H9 (cell line): ENCODE data around the gene LPAR1. TPM values are rescaled to one million over a fixed set of nuclear protein-coding genes. Genes with fewer than 3 reads are reported as not detected.

ENCODE experiments used
- DNase-seq: peaks from one replicate; pipeline ENCODE4 v3.0.0-alpha.2; 2017
- H2AFZ ChIP-seq: one replicate; pipeline ENCODE4 v1.6.1; 2013; ENCODE audit warnings: mild to moderate bottlenecking, low read length, control low read depth, moderate library complexity
- H2AK5ac ChIP-seq: 2 replicates; pipeline ENCODE4 v1.6.1; 2013; ENCODE audit warnings: low read length, control low read depth, mixed read lengths; ENCODE audit not compliant: insufficient read length
- H2BK120ac ChIP-seq: one replicate; pipeline ENCODE4 v1.6.1; 2013; ENCODE audit warnings: low read depth, mild to moderate bottlenecking, low read length, control low read depth, inconsistent platforms; ENCODE audit not compliant: poor library complexity, severe bottlenecking
- H2BK12ac ChIP-seq: 2 replicates; pipeline ENCODE4 v1.6.1; 2013; ENCODE audit warnings: low read length, control low read depth, mixed read lengths, low read depth; ENCODE audit not compliant: insufficient read length
- H2BK15ac ChIP-seq: 2 replicates; pipeline ENCODE4 v1.6.1; 2013; ENCODE audit warnings: low read depth, low read length, control low read depth
- H2BK20ac ChIP-seq: one replicate; pipeline ENCODE4 v1.6.1; 2013; ENCODE audit warnings: low read depth, mild to moderate bottlenecking, low read length, control low read depth, inconsistent platforms; ENCODE audit not compliant: poor library complexity, severe bottlenecking
- H2BK5ac ChIP-seq: 2 replicates; pipeline ENCODE4 v1.6.1; 2013; ENCODE audit warnings: low read length, control low read depth, mixed read lengths; ENCODE audit not compliant: insufficient read length
- H3K14ac ChIP-seq: 2 replicates; pipeline ENCODE4 v1.6.1; 2013; ENCODE audit warnings: low read length, control low read depth; ENCODE audit not compliant: insufficient read depth
- H3K18ac ChIP-seq: 2 replicates; pipeline ENCODE4 v1.6.1; 2013; ENCODE audit warnings: low read depth, mild to moderate bottlenecking, mixed read lengths, low read length, control low read depth; ENCODE audit not compliant: insufficient read length
- H3K23ac ChIP-seq: 2 replicates; pipeline ENCODE4 v1.6.1; 2013; ENCODE audit warnings: low read length, control low read depth, mixed read lengths, low read depth; ENCODE audit not compliant: insufficient read length
- H3K23me2 ChIP-seq: 2 replicates; pipeline ENCODE4 v1.6.1; 2013; ENCODE audit warnings: low read depth, mild to moderate bottlenecking, mixed read lengths, low read length, control low read depth; ENCODE audit not compliant: insufficient read length, poor library complexity, severe bottlenecking
- H3K27ac ChIP-seq: 2 replicates; pipeline ENCODE4 v1.5.1; 2013; ENCODE audit warnings: low read length, control low read depth, mixed read lengths, low read depth; ENCODE audit not compliant: insufficient read length
- H3K27me3 ChIP-seq: 2 replicates; pipeline ENCODE4 v1.6.1; 2013; ENCODE audit warnings: low read length, control low read depth, inconsistent platforms; ENCODE audit not compliant: insufficient read depth
- H3K4ac ChIP-seq: 2 replicates; pipeline ENCODE4 v1.6.1; 2013; ENCODE audit warnings: low read depth, mild to moderate bottlenecking, control low read depth, inconsistent platforms, low read length, moderate library complexity
- H3K4me1 ChIP-seq: 2 replicates; pipeline ENCODE4 v1.6.1; 2013; ENCODE audit warnings: low read length, control low read depth, inconsistent platforms; ENCODE audit not compliant: insufficient read depth
- H3K4me2 ChIP-seq: 2 replicates; pipeline ENCODE4 v1.6.1; 2013; ENCODE audit warnings: low read length, control low read depth, mixed read lengths; ENCODE audit not compliant: insufficient read length, insufficient read depth
- H3K56ac ChIP-seq: 2 replicates; pipeline ENCODE4 v1.6.1; 2013; ENCODE audit warnings: low read depth, mild to moderate bottlenecking, mixed read lengths, low read length, control low read depth; ENCODE audit not compliant: insufficient read length
- H3K79me1 ChIP-seq: 2 replicates; pipeline ENCODE4 v1.6.1; 2013; ENCODE audit warnings: low read depth, mild to moderate bottlenecking, moderate library complexity, low read length, control low read depth, inconsistent platforms; ENCODE audit not compliant: insufficient read depth, poor library complexity, severe bottlenecking
- H3K79me2 ChIP-seq: 2 replicates; pipeline ENCODE4 v1.6.1; 2013; ENCODE audit warnings: low read length, control low read depth, inconsistent platforms; ENCODE audit not compliant: insufficient read depth
- H3K9ac ChIP-seq: 2 replicates; pipeline ENCODE4 v1.6.1; 2013; ENCODE audit warnings: low read length, control low read depth, mixed read lengths; ENCODE audit not compliant: insufficient read length; ENCODE audit errors: extremely low read depth
- H3K9me3 ChIP-seq: one replicate; pipeline ENCODE4 v1.6.1; 2013; ENCODE audit warnings: low read depth, low read length, inconsistent platforms; ENCODE audit not compliant: control insufficient read depth
- H3T11ph ChIP-seq: one replicate; pipeline ENCODE4 v1.6.1; 2013; ENCODE audit warnings: mild to moderate bottlenecking, low read length, control low read depth, inconsistent platforms
- H4K20me1 ChIP-seq: one replicate; pipeline ENCODE4 v1.6.1; 2013; ENCODE audit not compliant: control insufficient read depth, insufficient read length, insufficient read depth
- H4K5ac ChIP-seq: 2 replicates; pipeline ENCODE4 v1.6.1; 2013; ENCODE audit warnings: low read depth, mild to moderate bottlenecking, mixed read lengths, low read length, control low read depth; ENCODE audit not compliant: insufficient read length
- H4K8ac ChIP-seq: replicated peaks from 2 replicates; pipeline ENCODE4 v1.6.1; 2013; ENCODE audit warnings: low read length, control low read depth, mixed read lengths, low read depth; ENCODE audit not compliant: insufficient read length
- H4K91ac ChIP-seq: 2 replicates; pipeline ENCODE4 v1.6.1; 2013; ENCODE audit warnings: low read depth, mild to moderate bottlenecking, moderate library complexity, mixed read lengths, low read length, control low read depth; ENCODE audit not compliant: insufficient read length
- H3K27ac Mint-ChIP-seq, 3 experiments: 2 replicates in 2 of 3; 3 replicates in 1 of 3; pipeline ENCODE4 v1.8.0; 2020 to 2021; ENCODE audit warnings: mixed read lengths in 3 of 3, mild to moderate bottlenecking in 1 of 3, moderate library complexity in 1 of 3
- H3K27me3 Mint-ChIP-seq: 2 replicates; pipeline ENCODE4 v1.8.0; 2021; ENCODE audit warnings: low read depth, mild to moderate bottlenecking, moderate library complexity, mixed read lengths
- H3K36me3 Mint-ChIP-seq, 3 experiments: 2 replicates in 2 of 3; 3 replicates in 1 of 3; pipeline ENCODE4 v1.8.0; 2020 to 2021; ENCODE audit warnings: low read depth in 3 of 3, mixed read lengths in 3 of 3; ENCODE audit not compliant: insufficient read depth in 1 of 3
- H3K4me1 Mint-ChIP-seq, 2 experiments: 2 replicates each; pipeline ENCODE4 v1.8.0; 2020; ENCODE audit warnings: mixed read lengths in 2 of 2
- H3K4me3 Mint-ChIP-seq, 2 experiments: 2 replicates in 1 of 2; 3 replicates in 1 of 2; pipeline ENCODE4 v1.8.0; 2020 to 2021; ENCODE audit warnings: mild to moderate bottlenecking in 2 of 2, mixed read lengths in 2 of 2, moderate library complexity in 1 of 2
- H3K9me3 Mint-ChIP-seq, 2 experiments: 2 replicates in 1 of 2; 3 replicates in 1 of 2; pipeline ENCODE4 v1.8.0; 2020; ENCODE audit warnings: mild to moderate bottlenecking in 2 of 2, mixed read lengths in 2 of 2, moderate library complexity in 1 of 2
- CTCF ChIP-seq: fragments of 200-600 bp; sonication (generic); conservative IDR thresholded peaks from 3 replicates; pipeline ENCODE4 v1.8.0; 2021; ENCODE audit warnings: antibody characterized with exemption, mild to moderate bottlenecking
- WGBS: extraction: QIAGEN DNeasy Blood & Tissue Kit; methylation state at CpG from one replicate; pipeline ENCODE4 v1.1.7; 2013; ENCODE audit warnings: missing lambda C conversion rate, low lambda C conversion rate, mixed read lengths; ENCODE audit not compliant: insufficient read length; ENCODE audit errors: extremely low coverage; 5-methylcytosine and 5-hydroxymethylcytosine counted together
- total RNA-seq: library from RNA; stranded (reverse); gene quantifications from 2 replicates; pipeline ENCODE4 v1.2.1, GENCODE V29; 2021

The LPAR1 gene
- total RNA-seq, 1 experiment from 2014 or later = 1.3 TPM

- no peaks in the 10 kb centered on the region for H3K9me3 ChIP-seq
- H3K4me1 ChIP-seq = no peaks in the 10 kb centered on the region
- H2BK5ac ChIP-seq = no peak overlapping the region
- no peak overlapping the region for H3T11ph ChIP-seq
- H3K27ac Mint-ChIP-seq = no peak overlapping the region
- no peak overlapping the region for H3K4me2 ChIP-seq
- H4K8ac ChIP-seq = no peak overlapping the region
- H3K27me3 Mint-ChIP-seq = no peaks in the 10 kb centered on the region
- no peaks in the 10 kb centered on the region for H3K27me3 ChIP-seq
- no peak for DNase-seq
- H3K27ac ChIP-seq = no peak overlapping the region
- no peak overlapping the region for H2BK20ac ChIP-seq
- no peak for TF ChIP-seq CTCF
- H3K18ac ChIP-seq = no peak overlapping the region
- no peak overlapping the region for H3K56ac ChIP-seq
- H2AFZ ChIP-seq = no peak overlapping the region
- H3K23me2 ChIP-seq = no peaks in the 10 kb centered on the region
- H2BK12ac ChIP-seq = no peak overlapping the region
- H3K4me3 Mint-ChIP-seq = no peak overlapping the region
- no peaks in the 10 kb centered on the region for H3K9me3 Mint-ChIP-seq
- no peak overlapping the region for H4K91ac ChIP-seq
- no peaks in the 10 kb centered on the region for H3K79me1 ChIP-seq
- H2BK120ac ChIP-seq = no peak overlapping the region
- H2BK15ac ChIP-seq = no peak overlapping the region
- H4K20me1 ChIP-seq = no peaks in the 10 kb centered on the region
- no peak overlapping the region for H3K23ac ChIP-seq
- H4K5ac ChIP-seq = no peak overlapping the region
- no peak overlapping the region for H2AK5ac ChIP-seq
- no peaks in the 10 kb centered on the region for H3K79me2 ChIP-seq
- H3K4me1 Mint-ChIP-seq = peaks cover 7 to 8% of the 10 kb centered on the region in 2 experiments
- no peaks in the 10 kb centered on the region for H3K36me3 Mint-ChIP-seq
- H3K9ac ChIP-seq = no peak overlapping the region
- no peak overlapping the region for H3K4ac ChIP-seq
- WGBS = no CpG with 5 or more reads among the region's 2 CpGs
- no peak overlapping the region for H3K14ac ChIP-seq
Observed at GRCh38 chr9:110975278-110975677, 63.0 kb downstream of the LPAR1 start.
